Measurements from ENCODE around the gene SYNE1. TPM values are rescaled to one million over a fixed set of nuclear protein-coding genes. Genes with fewer than 3 reads are reported as not detected.

Gene SYNE1
- total RNA-seq, 1 experiment from 2014 or later: 23.0 TPM

GRCh38 chr6:152221806-152222628 lies 415.1 kb downstream of the SYNE1 start:
- Mint-ChIP-seq H3K27ac (ENCODE audit: unreplicated experiment) (no peak overlapping the region), H3K4me1 (ENCODE audit: low read depth, unreplicated experiment) (peaks cover 7% of the 10 kb centered on the region), H3K27me3 (ENCODE audit: insufficient read depth, unreplicated experiment) (no peaks in the 10 kb centered on the region), H3K9me3 (ENCODE audit: unreplicated experiment) (peaks cover 13% of the 10 kb centered on the region), H3K36me3 (ENCODE audit: insufficient read depth, unreplicated experiment) (peaks cover 27% of the 10 kb centered on the region), H3K4me3 (ENCODE audit: unreplicated experiment) (no peak overlapping the region)
- DNase-seq: no peak
- no peaks in the 10 kb centered on the region for H3K4me1 ChIP-seq
- no peaks in the 10 kb centered on the region for H3K27me3 ChIP-seq (replicated peaks; ENCODE audit: control insufficient read depth, insufficient read depth, low read length)
- H3K36me3 ChIP-seq (ENCODE audit: control insufficient read depth, insufficient read depth, low read length): peaks cover 2% of the 10 kb centered on the region; the same call in 1 of the 2 replicates
- no peak overlapping the region for H3K4me3 ChIP-seq (ENCODE audit: low read depth, low read length)
- H3K9me3 ChIP-seq: 0 out of 2 replicates have a peak, but pooled peaks cover 6% of the 10 kb centered on the region
- CTCF ChIA-PET: no interaction called here
- POLR2A ChIA-PET: no interaction called here
- no TSS peak for BruUV-seq (replicated peaks)
- no peak for TF ChIP-seq CTCF (IDR thresholded peaks at IDR 0.05; ENCODE audit: insufficient read depth in 1 of 2, low read depth in 1 of 2, low read length in 1 of 2, severe bottlenecking in 1 of 2, unreplicated experiment in 1 of 2)
- intact Hi-C loops (cut with micrococcal nuclease; ENCODE audit: unreplicated experiment): no loop called here

GRCh38 chr6:152220786-152221185 lies 416.4 kb downstream of the SYNE1 start:
- no peak for DNase-seq
- CTCF ChIA-PET: no interaction called here
- TF ChIP-seq CTCF (IDR thresholded peaks at IDR 0.05; ENCODE audit: insufficient read depth in 1 of 2, low read depth in 1 of 2, low read length in 1 of 2, severe bottlenecking in 1 of 2, unreplicated experiment in 1 of 2): no peak
- peaks cover 7% of the 10 kb centered on the region for H3K4me1 Mint-ChIP-seq (ENCODE audit: low read depth, unreplicated experiment)
- H3K27me3 Mint-ChIP-seq (ENCODE audit: insufficient read depth, unreplicated experiment): no peaks in the 10 kb centered on the region
- Histone ChIP-seq H3K4me3 (ENCODE audit: low read depth, low read length) (no peak overlapping the region), H3K4me1 (no peaks in the 10 kb centered on the region), H3K27me3 (replicated peaks; ENCODE audit: control insufficient read depth, insufficient read depth, low read length) (no peaks in the 10 kb centered on the region), H3K9me3 (0 out of 2 replicates have a peak, but pooled peaks cover 6% of the 10 kb centered on the region), H3K36me3 (ENCODE audit: control insufficient read depth, insufficient read depth, low read length) (peaks cover 2% of the 10 kb centered on the region; the same call in 1 of the 2 replicates)
- intact Hi-C loops (cut with micrococcal nuclease; ENCODE audit: unreplicated experiment): no loop called here
- no peak overlapping the region for H3K4me3 Mint-ChIP-seq (ENCODE audit: unreplicated experiment)
- H3K27ac Mint-ChIP-seq (ENCODE audit: unreplicated experiment): no peak overlapping the region
- H3K9me3 Mint-ChIP-seq (ENCODE audit: unreplicated experiment): peaks cover 13% of the 10 kb centered on the region
- BruUV-seq (replicated peaks): no TSS peak
- POLR2A ChIA-PET: no interaction called here
- peaks cover 33% of the 10 kb centered on the region for H3K36me3 Mint-ChIP-seq (ENCODE audit: insufficient read depth, unreplicated experiment)

- no TSS peak for BruUV-seq (replicated peaks)
- peaks cover 3% of the 10 kb centered on the region; the same call in 1 of the 2 replicates for H3K36me3 ChIP-seq (ENCODE audit: control insufficient read depth, insufficient read depth, low read length)
- DNase-seq: no peak
- peaks cover 13% of the 10 kb centered on the region for H3K9me3 Mint-ChIP-seq (ENCODE audit: unreplicated experiment)
- peaks cover 6% of the 10 kb centered on the region for H3K4me1 Mint-ChIP-seq (ENCODE audit: low read depth, unreplicated experiment)
- H3K4me3 ChIP-seq (ENCODE audit: low read depth, low read length): no peak overlapping the region
- H3K4me3 Mint-ChIP-seq (ENCODE audit: unreplicated experiment): no peak overlapping the region
- H3K36me3 Mint-ChIP-seq (ENCODE audit: insufficient read depth, unreplicated experiment): peaks cover 26% of the 10 kb centered on the region
- no peak overlapping the region for H3K27ac Mint-ChIP-seq (ENCODE audit: unreplicated experiment)
- CTCF ChIA-PET: interaction anchor here (0.6 kb wide), 1 partner anchor 225 kb away, joined by 3 read pairs; no protein-coding TSS in a partner anchor
- TF ChIP-seq CTCF (IDR thresholded peaks at IDR 0.05; ENCODE audit: insufficient read depth in 1 of 2, low read depth in 1 of 2, low read length in 1 of 2, severe bottlenecking in 1 of 2, unreplicated experiment in 1 of 2): no peak
- 0 out of 2 replicates have a peak, but pooled peaks cover 6% of the 10 kb centered on the region for H3K9me3 ChIP-seq
- H3K4me1 ChIP-seq: no peaks in the 10 kb centered on the region
- no peaks in the 10 kb centered on the region for H3K27me3 Mint-ChIP-seq (ENCODE audit: insufficient read depth, unreplicated experiment)
- POLR2A ChIA-PET: no interaction called here
- no peaks in the 10 kb centered on the region for H3K27me3 ChIP-seq (replicated peaks; ENCODE audit: control insufficient read depth, insufficient read depth, low read length)
- intact Hi-C loops (cut with micrococcal nuclease; ENCODE audit: unreplicated experiment): no loop called here
These were observed 418.3 kb downstream of the SYNE1 start for GRCh38 chr6:152218887-152219286.

All from Caco-2 (cell line).